HCT116 (cell line): ENCODE results near the gene RHBDL3. TPM values are rescaled to one million over a fixed set of nuclear protein-coding genes. Genes with fewer than 3 reads are reported as not detected.

Experiments
- ATAC-seq: fragments of 200-7000 bp; cut with Tn5 transposase; 2 replicates; pipeline ENCODE4 v1.9.1; 2020; ENCODE audit warnings: mild to moderate bottlenecking, moderate library complexity
- BruUV-seq: library from RNA; stranded (reverse); fragments of 400-500 nt; replicated peaks from 2 replicates; lab custom pipeline; 2021; lab: Mats Ljungman, UMichigan
- CTCF ChIA-PET: fragments of 300-600 bp; sonication (Branson Sonifier 250); formaldehyde crosslinking; loops from one replicate; lab custom pipeline; 2021; ENCODE audit warnings: antibody characterized with exemption; lab: Charles Lee
- POLR2A ChIA-PET: fragments of 300-600, 350-600 bp; sonication (Branson Sonifier 250); formaldehyde crosslinking; loops from one replicate; lab custom pipeline; 2021; ENCODE audit warnings: antibody characterized with exemption; lab: Charles Lee
- RAD21 ChIA-PET, 2 experiments: fragments of 300-600 bp; sonication (Branson Sonifier 250); formaldehyde crosslinking; loops; one replicate each; lab custom pipeline; 2023; ENCODE audit warnings: low total read pairs in 2 of 2; ENCODE audit not compliant: uncharacterized antibody in 2 of 2, unreplicated experiment in 2 of 2, low non-redundant PET in 1 of 2; lab: Charles Lee
- DNase-seq: peaks from one replicate; pipeline ENCODE4 v3.0.0-alpha.2; 2010; ENCODE audit warnings: low read depth, low spot score
- H2AFZ ChIP-seq: fragments of 200-600 bp; shearing (Covaris generic), sonication (generic); 2 replicates; pipeline ENCODE4 v1.6.1; 2017; ENCODE audit warnings: low read depth, mixed run types, mixed read lengths, antibody characterized with exemption, low read length; ENCODE audit not compliant: poor library complexity, severe bottlenecking
- H3K27ac ChIP-seq: 2 replicates; pipeline ENCODE4 v1.5.1; 2012; ENCODE audit warnings: low read depth, low read length
- H3K27me3 ChIP-seq: fragments of 200-600 bp; sonication (generic); 2 replicates; pipeline ENCODE4 v1.6.1; 2016; ENCODE audit warnings: mixed run types, low read length, mixed read lengths; ENCODE audit not compliant: insufficient read depth
- H3K36me3 ChIP-seq, 2 experiments: fragments of 200-500 bp in 1 of 2; fragments of 200-600 bp in 1 of 2; sonication (Bioruptor generic) in 1 of 2; sonication (generic) in 1 of 2; 2 replicates each; pipeline versions ENCODE4 v1.5.1 to v1.6.1; 2014 to 2016; ENCODE audit warnings: low read length in 2 of 2, inconsistent platforms in 1 of 2, mixed read lengths in 1 of 2, mixed run types in 1 of 2; ENCODE audit not compliant: insufficient read depth in 2 of 2, control insufficient read depth in 1 of 2
- H3K4me1 ChIP-seq, 2 experiments: fragments of 200-600 bp in 1 of 2; sonication (generic) in 1 of 2; 2 replicates each; pipeline versions ENCODE4 v1.5.1 to v1.6.1; 2012 to 2017; ENCODE audit warnings: low read length in 2 of 2, inconsistent platforms in 1 of 2, mild to moderate bottlenecking in 1 of 2, mixed read lengths in 1 of 2, mixed run types in 1 of 2, moderate library complexity in 1 of 2; ENCODE audit not compliant: insufficient read depth in 2 of 2, control insufficient read depth in 1 of 2
- H3K4me2 ChIP-seq: fragments of 200-600 bp; sonication (generic); 2 replicates; pipeline ENCODE4 v1.6.1; 2017; ENCODE audit warnings: mixed run types, low read length, mixed read lengths
- H3K4me3 ChIP-seq, 2 experiments: fragments of 200-600 bp in 1 of 2; sonication (generic) in 1 of 2; replicated peaks in 1 of 2; 2 replicates each; pipeline ENCODE4 v1.5.1; 2011 to 2016; ENCODE audit warnings: low read length in 2 of 2, control low read depth in 1 of 2, low read depth in 1 of 2, mild to moderate bottlenecking in 1 of 2, mixed read lengths in 1 of 2, mixed run types in 1 of 2
- H3K79me2 ChIP-seq: fragments of 200-600 bp; sonication (generic); 2 replicates; pipeline ENCODE4 v1.6.1; 2017; ENCODE audit warnings: mild to moderate bottlenecking, mixed run types, low read length, moderate library complexity, mixed read lengths; ENCODE audit not compliant: insufficient read depth
- H3K9ac ChIP-seq: fragments of 200-600 bp; sonication (generic); 2 replicates; pipeline ENCODE4 v1.6.1; 2016; ENCODE audit warnings: low read length, mixed read lengths
- H3K9me2 ChIP-seq: fragments of 200-600 bp; sonication (generic), shearing (Covaris generic); 2 replicates; pipeline ENCODE4 v1.6.1; 2017; ENCODE audit warnings: mixed run types, mild to moderate bottlenecking, moderate library complexity; ENCODE audit not compliant: insufficient read depth
- H3K9me3 ChIP-seq, 2 experiments: fragments of 200-500 bp in 1 of 2; fragments of 200-600 bp in 1 of 2; sonication (Bioruptor generic) in 1 of 2; sonication (generic) in 1 of 2; 2 replicates each; pipeline ENCODE4 v1.6.1; 2014 to 2017; ENCODE audit warnings: low read length in 2 of 2, mixed read lengths in 2 of 2, inconsistent platforms in 1 of 2, low read depth in 1 of 2, mild to moderate bottlenecking in 1 of 2, mixed run types in 1 of 2, moderate library complexity in 1 of 2; ENCODE audit not compliant: control insufficient read depth in 1 of 2, insufficient read depth in 1 of 2
- H4K20me1 ChIP-seq: fragments of 200-600 bp; sonication (generic), shearing (Covaris generic); 2 replicates; pipeline ENCODE4 v1.6.1; 2017; ENCODE audit warnings: mixed run types, mild to moderate bottlenecking, moderate library complexity; ENCODE audit not compliant: insufficient read depth
- CBX3 ChIP-seq: IDR thresholded peaks from 2 replicates; pipeline ENCODE4 v1.6.1; 2012; ENCODE audit warnings: low read depth
- CEBPB ChIP-seq: IDR thresholded peaks from 2 replicates; pipeline ENCODE4 v1.6.1; 2012; ENCODE audit warnings: low read depth
- EGR1 ChIP-seq: IDR thresholded peaks from 2 replicates; pipeline ENCODE4 v1.6.1; 2012; ENCODE audit warnings: low read depth
- ELF1 ChIP-seq: IDR thresholded peaks from 2 replicates; pipeline ENCODE4 v1.6.1; 2012; ENCODE audit warnings: low read depth, borderline replicate concordance
- FOSL1 ChIP-seq: IDR thresholded peaks from 2 replicates; pipeline ENCODE4 v1.6.1; 2012; ENCODE audit warnings: low read depth
- JUND ChIP-seq: IDR thresholded peaks from 2 replicates; pipeline ENCODE4 v1.6.1; 2012
- POLR2A ChIP-seq: IDR thresholded peaks from 2 replicates; pipeline ENCODE4 v1.7.0; 2011; ENCODE audit warnings: borderline replicate concordance; ENCODE audit not compliant: insufficient read depth, insufficient read length; ENCODE audit errors: extremely low read depth
- TCF7L2 ChIP-seq: IDR thresholded peaks from 2 replicates; pipeline ENCODE4 v1.7.0; 2011; ENCODE audit warnings: borderline replicate concordance, inconsistent platforms; ENCODE audit not compliant: insufficient read depth, insufficient read length; ENCODE audit errors: extremely low read depth
- YY1 ChIP-seq: IDR thresholded peaks from 2 replicates; pipeline ENCODE4 v1.6.1; 2011; ENCODE audit warnings: low read length, low read depth, moderate library complexity, mild to moderate bottlenecking; ENCODE audit not compliant: insufficient replicate concordance; ENCODE audit errors: extremely low read depth
- ZFX ChIP-seq: fragments of 450-650 bp; IDR thresholded peaks from 2 replicates; pipeline ENCODE4 v1.6.1; 2017
- ZNF274 ChIP-seq: fragments of 200-500 bp; sonication (Bioruptor generic); IDR thresholded peaks from 2 replicates; pipeline ENCODE4 v1.6.1; 2014; ENCODE audit warnings: mild to moderate bottlenecking, low read depth, low read length, inconsistent platforms
- intact Hi-C: fragments of 100-400 bp; cut with micrococcal nuclease; formaldehyde crosslinking; loops from 2 replicates; pipeline ENCODE4 v1.10.0; 2022
- total RNA-seq: library from RNA; stranded (reverse); gene quantifications from one replicate; pipeline ENCODE4 v1.2.1, GENCODE V29; 2021; ENCODE audit not compliant: unreplicated experiment
- TF ChIP-seq, protein P1 (sequence below): IDR thresholded peaks from 2 replicates; pipeline ENCODE4 v1.6.1; 2012; ENCODE audit warnings: low read depth
- TF ChIP-seq, protein P2 (sequence below), 3 experiments: fragments of 200-600 bp in 1 of 3; sonication (generic) in 1 of 3; IDR thresholded peaks in 2 of 3; conservative IDR thresholded peaks in 1 of 3; 2 replicates each; pipeline ENCODE4 v1.5.1; 2012 to 2017; ENCODE audit warnings: low read depth in 2 of 3, low read length in 2 of 3, antibody characterized with exemption in 1 of 3, borderline replicate concordance in 1 of 3, control low read depth in 1 of 3, mild to moderate bottlenecking in 1 of 3, mixed read lengths in 1 of 3, mixed run types in 1 of 3, moderate library complexity in 1 of 3; ENCODE audit not compliant: insufficient read depth in 1 of 3

Gene RHBDL3
- total RNA-seq, 1 experiment from 2014 or later: 4.0 TPM

DNA sequence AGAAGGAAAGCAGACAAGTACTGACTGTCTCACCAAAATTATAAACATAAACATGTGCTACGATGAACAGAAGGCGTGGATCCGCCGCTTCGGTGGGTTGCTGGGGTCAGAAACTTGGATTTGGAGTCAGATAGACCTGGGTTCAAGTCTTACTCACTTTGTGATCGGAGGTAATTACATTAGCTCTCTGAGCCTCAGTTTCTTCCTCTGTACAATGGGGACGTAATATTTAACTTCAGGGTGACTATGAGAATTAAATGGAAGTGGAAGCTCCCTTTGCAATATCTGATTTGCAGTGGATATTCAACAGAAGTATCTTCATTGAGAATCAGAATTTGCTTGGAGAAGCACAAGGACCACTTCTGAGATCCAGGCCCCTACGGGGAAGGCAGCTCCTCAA, 6.2 kb downstream of the RHBDL3 start:
- ChIA-PET RAD21 (no interaction called here), CTCF (no interaction called here)
- intact Hi-C loops: no loop called here

DNA sequence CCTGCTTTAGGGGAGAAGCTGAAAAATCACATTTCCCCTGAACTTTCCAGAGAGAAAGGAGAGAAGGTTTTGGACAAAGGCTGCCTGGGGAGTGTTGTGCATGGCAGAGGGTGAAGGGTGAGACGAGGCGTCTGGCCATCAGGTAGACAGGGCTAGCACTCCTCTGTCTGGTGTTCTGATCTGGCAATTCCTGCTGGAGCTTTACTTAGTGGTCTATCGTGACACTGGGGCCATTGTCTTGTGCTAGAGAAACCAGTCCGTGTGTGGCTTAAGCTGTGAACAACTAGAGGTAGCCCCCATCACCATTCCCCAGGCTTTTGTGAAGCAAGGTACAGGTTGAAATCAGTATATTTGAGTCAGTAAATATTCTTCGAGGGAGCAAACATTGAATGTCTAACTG, 8.5 kb downstream of the RHBDL3 start:
- H3K27me3 ChIP-seq: no peaks in the 10 kb centered on the region
- POLR2A ChIA-PET: no interaction called here
- no TSS peak for BruUV-seq
- TF ChIP-seq, protein P1, sequence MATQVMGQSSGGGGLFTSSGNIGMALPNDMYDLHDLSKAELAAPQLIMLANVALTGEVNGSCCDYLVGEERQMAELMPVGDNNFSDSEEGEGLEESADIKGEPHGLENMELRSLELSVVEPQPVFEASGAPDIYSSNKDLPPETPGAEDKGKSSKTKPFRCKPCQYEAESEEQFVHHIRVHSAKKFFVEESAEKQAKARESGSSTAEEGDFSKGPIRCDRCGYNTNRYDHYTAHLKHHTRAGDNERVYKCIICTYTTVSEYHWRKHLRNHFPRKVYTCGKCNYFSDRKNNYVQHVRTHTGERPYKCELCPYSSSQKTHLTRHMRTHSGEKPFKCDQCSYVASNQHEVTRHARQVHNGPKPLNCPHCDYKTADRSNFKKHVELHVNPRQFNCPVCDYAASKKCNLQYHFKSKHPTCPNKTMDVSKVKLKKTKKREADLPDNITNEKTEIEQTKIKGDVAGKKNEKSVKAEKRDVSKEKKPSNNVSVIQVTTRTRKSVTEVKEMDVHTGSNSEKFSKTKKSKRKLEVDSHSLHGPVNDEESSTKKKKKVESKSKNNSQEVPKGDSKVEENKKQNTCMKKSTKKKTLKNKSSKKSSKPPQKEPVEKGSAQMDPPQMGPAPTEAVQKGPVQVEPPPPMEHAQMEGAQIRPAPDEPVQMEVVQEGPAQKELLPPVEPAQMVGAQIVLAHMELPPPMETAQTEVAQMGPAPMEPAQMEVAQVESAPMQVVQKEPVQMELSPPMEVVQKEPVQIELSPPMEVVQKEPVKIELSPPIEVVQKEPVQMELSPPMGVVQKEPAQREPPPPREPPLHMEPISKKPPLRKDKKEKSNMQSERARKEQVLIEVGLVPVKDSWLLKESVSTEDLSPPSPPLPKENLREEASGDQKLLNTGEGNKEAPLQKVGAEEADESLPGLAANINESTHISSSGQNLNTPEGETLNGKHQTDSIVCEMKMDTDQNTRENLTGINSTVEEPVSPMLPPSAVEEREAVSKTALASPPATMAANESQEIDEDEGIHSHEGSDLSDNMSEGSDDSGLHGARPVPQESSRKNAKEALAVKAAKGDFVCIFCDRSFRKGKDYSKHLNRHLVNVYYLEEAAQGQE: no peak
- no peak for TF ChIP-seq ELF1
- no peak for TF ChIP-seq JUND
- TF ChIP-seq EGR1: no peak
- TF ChIP-seq, protein P2, sequence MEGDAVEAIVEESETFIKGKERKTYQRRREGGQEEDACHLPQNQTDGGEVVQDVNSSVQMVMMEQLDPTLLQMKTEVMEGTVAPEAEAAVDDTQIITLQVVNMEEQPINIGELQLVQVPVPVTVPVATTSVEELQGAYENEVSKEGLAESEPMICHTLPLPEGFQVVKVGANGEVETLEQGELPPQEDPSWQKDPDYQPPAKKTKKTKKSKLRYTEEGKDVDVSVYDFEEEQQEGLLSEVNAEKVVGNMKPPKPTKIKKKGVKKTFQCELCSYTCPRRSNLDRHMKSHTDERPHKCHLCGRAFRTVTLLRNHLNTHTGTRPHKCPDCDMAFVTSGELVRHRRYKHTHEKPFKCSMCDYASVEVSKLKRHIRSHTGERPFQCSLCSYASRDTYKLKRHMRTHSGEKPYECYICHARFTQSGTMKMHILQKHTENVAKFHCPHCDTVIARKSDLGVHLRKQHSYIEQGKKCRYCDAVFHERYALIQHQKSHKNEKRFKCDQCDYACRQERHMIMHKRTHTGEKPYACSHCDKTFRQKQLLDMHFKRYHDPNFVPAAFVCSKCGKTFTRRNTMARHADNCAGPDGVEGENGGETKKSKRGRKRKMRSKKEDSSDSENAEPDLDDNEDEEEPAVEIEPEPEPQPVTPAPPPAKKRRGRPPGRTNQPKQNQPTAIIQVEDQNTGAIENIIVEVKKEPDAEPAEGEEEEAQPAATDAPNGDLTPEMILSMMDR (IDR thresholded peaks at IDR 0.05 in 2 of 3, conservative IDR thresholded peaks at IDR 0.05 in 1 of 3; ENCODE audit: borderline replicate concordance in 1 of 3, insufficient read depth in 1 of 3, low read depth in 2 of 3, low read length in 2 of 3): no peak
- TF ChIP-seq ZFX: no peak
- TF ChIP-seq, all 23 proteins: peak for 0
- H3K4me2 ChIP-seq: peak overlapping the region; percentile 56; the same call in 1 of the 2 replicates
- no peaks in the 10 kb centered on the region for H4K20me1 ChIP-seq
- peaks cover 9 to 35% of the 10 kb centered on the region in 2 experiments for H3K4me1 ChIP-seq
- ChIA-PET RAD21 (no interaction called here), CTCF (no interaction called here)
- intact Hi-C loops: no loop called here
- no peak overlapping the region for H2AFZ ChIP-seq
- H3K4me3 ChIP-seq: no peak overlapping the region
- H3K9me2 ChIP-seq: no peaks in the 10 kb centered on the region
- ATAC-seq: no peak
- no peak for DNase-seq
- no peak overlapping the region for H3K27ac ChIP-seq
- no peak overlapping the region for H3K9ac ChIP-seq
- H3K79me2 ChIP-seq: no peaks in the 10 kb centered on the region
- no peaks in the 10 kb centered on the region for H3K36me3 ChIP-seq
- no peaks in the 10 kb centered on the region for H3K9me3 ChIP-seq

More for the DNA sequence above, 6.2 kb downstream of the RHBDL3 start:
- no peak overlapping the region for H3K4me2 ChIP-seq
- H3K9ac ChIP-seq: no peak overlapping the region
- POLR2A ChIA-PET: no interaction called here
- H2AFZ ChIP-seq: no peak overlapping the region
- TF ChIP-seq EGR1 (no peak), TCF7L2 (no peak), FOSL1 (no peak), CBX3 (no peak), CEBPB (no peak), ZNF274 (no peak), POLR2A (no peak), YY1 (no peak)
- H3K27me3 ChIP-seq: no peaks in the 10 kb centered on the region; the same call in 1 of the 2 replicates
- H3K79me2 ChIP-seq: no peaks in the 10 kb centered on the region
- H3K27ac ChIP-seq: no peak overlapping the region
- DNase-seq (no peak), ATAC-seq (no peak)
- no peaks in the 10 kb centered on the region for H3K36me3 ChIP-seq
- H3K4me3 ChIP-seq: no peak overlapping the region
- no peaks in the 10 kb centered on the region for H3K9me3 ChIP-seq
- H3K4me1 ChIP-seq: peaks cover 11 to 57% of the 10 kb centered on the region in 2 experiments
- BruUV-seq: no TSS peak
- no peaks in the 10 kb centered on the region for H3K9me2 ChIP-seq
- no peaks in the 10 kb centered on the region for H4K20me1 ChIP-seq
